HG03558 (cell line): Measurements from ENCODE around the gene AANAT.

Experiments used
- ATAC-seq: cut with Tn5 transposase; IDR thresholded peaks from one replicate; pipeline ENCODE4 v1.9.1; 2021; ENCODE audit warnings: moderate number of reproducible peaks; ENCODE audit not compliant: unreplicated experiment; ENCODE audit errors: extremely low read depth

AANAT gene

DNA sequence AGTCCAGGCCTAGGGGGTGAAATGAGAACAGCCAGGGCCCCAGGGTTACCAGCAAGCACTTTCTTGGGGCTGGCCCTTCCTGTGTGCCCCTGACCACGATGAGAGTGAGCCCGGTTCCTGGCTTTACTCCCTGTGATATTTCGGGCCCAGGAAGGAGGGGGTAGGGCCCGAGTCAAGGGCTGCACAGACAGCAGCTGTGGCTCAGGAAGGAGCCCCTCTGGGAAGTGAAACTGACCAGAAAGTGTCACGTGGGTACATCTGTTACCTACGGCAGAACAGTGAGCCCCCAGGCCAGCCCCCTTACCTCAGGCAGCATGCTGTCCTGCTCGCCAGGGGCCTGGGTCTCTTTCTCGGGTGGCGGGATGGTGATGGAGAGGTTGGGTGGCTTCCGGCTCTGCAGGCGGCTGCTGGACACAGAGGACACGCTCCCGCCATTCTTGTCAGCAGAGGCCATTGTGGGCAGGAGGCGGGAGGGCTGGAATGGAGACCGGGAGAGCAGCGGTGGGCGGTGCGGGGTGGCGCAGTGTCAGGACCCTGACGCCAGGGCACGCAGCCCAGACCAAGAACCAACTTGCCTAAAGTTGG lies 13.8 kb downstream of the AANAT start:
- ATAC-seq: peak; percentile 47

DNA sequence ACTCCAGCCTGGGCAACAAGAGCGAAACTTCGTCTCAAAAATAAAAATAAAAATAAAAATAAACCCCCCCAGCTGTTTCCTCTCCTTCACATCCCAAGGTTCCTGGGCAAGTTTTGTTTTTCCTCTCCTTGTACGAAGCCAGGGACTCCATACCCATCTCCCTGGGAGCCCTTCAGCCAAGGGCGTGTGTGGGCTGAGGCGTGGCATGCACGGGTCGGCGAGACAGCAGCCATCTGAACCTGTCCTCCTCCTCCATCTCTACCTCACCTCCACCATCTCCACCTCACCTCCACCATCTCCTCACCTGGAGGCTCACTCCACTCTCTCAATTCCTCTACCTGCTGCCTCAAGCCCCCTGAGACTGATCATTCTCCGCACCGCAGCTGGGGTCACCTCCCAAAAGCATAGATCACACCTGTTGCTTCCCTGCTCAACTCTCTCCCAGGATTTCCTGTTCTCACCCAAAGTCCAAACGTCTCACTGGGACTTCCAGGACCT lies 16.9 kb downstream of the AANAT start:
- ATAC-seq: no peak

DNA sequence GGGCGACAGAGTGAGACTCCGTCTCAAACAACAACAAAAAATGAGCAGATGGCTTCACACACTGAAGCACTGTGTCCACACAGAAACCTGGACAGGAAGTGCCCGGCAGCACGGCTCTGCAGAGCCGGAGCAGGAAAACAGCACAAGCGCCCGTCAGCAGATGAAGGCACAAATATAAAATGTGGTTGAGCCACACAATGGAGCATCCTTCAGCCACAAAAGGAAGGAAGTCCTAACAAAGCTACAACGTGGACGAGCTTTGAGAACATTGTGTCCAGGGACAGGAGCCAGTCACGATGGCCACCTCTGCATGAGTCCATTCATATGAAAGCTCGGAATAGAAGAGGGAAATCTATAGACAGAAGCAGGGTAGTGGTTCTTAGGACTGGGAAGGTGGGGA lies 18.2 kb downstream of the AANAT start:
- no peak for ATAC-seq

DNA sequence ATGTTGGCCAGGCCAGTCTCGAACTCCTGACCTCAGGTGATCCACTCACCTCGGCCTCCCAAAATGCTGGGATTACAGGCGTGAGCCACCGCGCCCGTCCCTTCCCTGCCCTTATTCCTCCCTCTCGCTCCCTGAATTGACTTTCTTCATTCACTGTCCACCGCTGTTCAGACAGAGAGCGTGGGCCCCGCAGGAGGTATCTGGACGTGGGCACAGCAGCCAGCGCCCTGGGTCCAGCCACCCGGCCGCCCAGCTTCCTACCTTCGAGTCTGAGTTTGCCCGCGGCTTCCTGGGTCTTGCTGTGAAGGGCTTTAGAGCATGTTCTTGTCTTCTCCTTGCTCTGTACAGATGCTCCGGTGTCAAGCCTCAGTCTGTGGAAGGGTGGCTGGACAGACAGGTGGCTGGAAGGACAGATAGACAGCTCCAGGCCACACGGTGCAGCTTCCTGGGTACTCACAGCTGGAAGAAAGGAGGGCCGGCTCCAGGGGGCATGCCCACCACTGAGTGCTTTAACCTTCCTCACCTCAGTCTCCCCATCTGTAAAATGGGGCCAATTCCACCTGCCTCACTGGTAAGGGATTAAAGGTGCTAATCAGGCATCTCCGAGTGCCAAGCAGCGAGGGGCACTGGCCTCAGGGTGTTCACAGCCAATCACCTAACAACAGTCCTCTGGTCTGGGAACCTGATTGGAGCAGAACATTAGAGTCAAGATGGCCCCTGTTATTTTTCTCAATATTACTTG lies 20.2 kb downstream of the AANAT start:
- no peak for ATAC-seq

DNA sequence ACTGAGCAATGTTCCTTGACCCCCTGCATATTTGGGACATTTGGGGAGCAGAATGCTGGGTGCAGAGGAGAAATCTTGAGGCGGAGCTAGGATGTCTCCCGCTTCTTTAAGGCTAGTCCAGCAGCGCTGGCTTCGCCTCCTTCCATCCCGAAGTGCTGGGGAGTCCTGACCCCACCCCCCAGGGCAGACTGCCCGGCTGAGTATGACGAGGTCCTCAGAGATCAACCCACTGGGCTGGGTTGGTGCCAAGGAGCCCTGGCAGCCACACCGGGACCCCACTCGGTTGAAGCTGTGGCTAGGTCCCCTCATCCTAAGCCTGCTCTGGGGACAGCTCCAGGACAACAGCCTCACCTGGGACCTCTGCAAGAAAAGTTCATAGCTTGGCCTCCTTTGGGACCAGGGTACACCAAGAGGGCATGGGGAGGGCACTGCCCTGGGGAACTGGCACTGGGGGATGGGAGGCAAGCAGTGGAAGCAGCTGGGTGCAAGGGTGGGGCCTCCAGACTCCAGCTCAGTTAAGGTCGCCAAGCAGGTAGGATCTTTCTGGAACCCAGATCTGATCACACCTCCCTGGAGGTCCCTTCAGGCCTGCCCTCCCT lies 22.8 kb downstream of the AANAT start:
- no peak for ATAC-seq

DNA sequence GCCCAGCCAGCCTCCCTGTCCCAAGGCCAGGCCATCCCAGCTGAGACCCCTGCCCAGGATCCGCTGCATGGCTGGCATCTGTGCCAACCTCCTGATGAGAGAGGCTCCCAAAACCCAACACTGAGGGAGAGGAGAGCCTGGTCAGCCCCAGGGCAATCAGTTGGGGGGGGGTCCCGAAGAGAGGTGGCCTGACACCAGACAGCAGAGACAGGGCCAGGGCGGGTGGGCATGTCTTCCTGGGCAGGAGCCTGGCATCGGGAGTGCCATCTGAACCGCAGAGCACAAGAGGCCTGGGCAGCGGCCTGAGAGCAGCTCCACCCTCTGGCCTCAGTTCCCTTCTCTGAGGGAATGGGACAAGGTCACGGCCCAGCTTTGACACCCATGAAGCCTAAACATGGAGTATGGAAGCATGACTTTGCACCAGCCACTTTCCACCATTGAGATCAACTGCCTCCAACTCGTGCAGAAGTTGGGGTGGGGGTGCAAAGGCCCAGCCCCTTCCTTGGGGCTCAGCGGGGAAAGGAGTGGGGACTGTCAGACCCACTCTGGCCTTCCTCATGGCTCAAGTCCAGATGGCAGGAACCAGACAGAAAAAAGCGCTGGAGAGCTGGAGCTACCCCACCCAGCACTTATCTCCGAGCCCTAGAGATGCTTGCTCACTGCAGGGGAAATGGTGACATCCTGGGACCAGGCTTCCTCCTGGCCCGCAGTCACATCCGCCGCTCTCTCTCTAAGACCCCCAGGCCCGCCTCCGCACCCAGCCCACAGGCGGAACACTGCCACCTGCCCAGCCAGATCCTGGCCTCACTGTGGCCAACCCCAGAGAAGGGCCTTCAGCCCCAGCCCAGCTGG lies 24.1 kb downstream of the AANAT start:
- no peak for ATAC-seq

DNA sequence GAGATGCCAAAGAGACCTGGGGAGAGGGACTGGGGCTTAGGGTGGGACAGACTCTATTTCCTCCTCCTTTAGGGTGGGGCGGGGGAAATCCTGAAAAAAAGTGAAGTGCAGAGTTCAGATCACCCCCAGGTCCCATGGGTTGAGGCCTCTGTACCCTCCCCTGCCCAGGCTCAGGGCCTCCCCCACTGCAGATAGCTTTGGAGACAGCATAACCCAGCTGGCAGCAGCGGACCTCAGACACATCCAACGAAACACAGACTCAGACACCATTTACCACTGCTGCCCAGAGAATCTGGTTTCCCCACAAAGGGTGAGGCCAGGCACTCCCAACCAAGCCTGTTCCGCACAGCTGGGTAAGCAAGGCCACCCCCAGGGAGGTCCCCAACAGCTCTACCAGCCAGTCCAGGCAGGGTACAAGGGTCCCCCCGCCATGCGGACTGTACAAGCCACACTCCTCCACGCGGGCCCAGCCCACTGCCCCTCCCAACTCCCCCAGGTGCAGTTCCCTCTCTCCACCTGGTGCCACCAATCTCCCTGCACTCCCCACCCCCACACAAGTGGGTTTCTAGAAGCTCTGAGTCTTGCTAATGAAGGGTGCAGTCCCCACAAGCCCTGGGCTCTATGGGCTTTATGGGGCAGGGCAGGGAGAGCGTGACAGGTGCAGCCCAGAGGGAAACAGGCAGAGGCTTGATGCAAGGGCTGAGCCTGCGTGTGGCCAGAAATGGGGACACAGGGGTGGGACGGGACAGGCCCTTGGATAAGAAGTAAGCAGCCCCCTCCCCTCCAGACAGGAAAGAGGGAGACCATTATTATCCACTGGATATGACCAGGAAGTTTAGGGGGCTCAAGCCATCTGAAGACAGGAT lies 25.0 kb downstream of the AANAT start:
- no peak for ATAC-seq

DNA sequence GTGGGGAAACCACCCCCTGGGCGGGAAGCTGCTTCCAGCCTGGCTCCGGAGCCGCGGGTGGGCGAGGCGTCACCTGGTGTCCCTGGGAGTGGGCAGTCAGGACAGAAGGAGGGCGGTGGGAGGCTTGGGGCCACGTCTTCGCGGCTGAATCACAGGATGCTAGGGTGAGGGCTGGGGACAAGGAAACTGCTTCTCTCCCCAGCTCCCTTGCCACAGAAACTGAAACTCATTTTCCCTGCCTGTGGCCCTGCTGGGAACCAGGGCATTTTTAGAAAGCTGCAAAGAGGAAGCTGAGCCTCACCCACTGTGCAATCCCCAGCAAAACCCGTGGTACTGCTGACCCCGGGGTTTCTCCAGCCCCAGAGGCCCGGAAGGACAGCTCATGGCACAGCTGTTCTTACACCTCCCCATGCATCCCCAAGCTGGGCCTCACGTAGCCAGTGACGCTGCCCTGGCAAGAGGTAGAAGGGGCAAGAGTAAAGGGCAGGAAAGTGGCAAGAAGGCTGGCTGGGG lies 25.6 kb downstream of the AANAT start:
- ATAC-seq: no peak

DNA sequence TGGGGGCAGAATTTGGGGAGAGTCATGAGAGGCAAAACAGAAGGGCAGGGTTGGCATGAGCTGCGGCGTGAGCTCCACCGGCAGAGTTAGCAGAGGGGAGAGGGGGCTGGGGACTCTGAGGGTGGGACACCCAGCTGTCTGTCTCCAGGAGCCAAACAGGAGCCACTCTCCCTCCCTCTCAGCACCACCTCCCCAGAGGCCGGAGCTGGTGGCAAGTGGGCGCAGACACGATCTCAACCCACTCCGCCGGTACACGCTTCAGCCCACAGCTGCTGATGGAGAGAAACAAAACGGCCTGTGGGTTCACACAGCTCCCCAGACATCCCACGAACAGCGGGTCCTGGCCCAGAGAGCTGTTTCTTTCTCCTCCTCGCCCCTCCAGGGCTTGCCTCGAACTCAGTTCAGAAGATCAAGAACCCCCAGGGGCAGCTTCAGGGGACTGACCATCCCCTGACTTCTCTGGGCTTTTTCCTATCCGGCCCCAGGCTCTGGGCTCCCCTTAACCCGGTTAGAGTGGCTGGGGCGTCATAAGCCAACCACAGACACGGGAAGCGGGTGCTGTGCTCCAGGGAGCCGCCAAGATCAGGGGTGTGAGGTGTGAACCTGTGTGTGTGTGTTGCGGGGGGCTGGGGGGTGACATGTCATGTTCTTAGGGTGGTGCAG lies 26.2 kb downstream of the AANAT start:
- ATAC-seq: no peak

DNA sequence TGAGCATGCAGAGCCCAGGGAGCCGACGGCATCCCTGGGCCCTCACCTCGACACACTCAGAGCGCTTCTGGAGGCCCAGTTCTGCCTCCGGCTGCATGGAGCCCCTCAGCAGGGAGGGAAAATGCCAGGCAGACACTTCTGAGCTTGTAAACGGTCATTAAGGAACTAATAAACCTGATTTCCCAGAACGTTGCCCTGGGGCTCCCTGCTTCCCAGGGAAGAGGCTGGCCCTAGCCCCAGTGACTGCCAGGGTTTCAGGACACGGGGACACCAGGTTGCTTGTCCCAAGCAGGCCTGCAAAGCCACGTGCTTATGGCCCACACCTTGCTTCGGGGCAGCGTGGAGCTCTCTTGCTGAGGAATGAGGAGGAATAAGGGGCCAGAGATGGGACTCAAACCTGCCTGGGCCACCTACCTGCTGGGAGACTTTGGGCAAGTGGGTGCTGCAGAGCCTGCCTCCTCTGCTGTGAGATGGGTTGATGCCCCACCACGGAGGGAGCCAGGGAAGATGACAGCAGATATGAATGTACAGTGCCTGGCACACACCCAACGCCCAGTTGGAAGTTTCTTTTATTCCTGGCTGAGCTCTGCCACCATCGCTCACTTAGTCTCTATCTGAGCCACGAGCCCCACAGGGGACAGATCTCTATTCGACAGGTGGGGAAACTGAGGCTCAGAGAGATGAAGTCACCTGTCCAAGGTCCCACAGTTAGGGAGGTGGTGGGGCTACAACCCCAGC lies 28.4 kb downstream of the AANAT start:
- no peak for ATAC-seq

DNA sequence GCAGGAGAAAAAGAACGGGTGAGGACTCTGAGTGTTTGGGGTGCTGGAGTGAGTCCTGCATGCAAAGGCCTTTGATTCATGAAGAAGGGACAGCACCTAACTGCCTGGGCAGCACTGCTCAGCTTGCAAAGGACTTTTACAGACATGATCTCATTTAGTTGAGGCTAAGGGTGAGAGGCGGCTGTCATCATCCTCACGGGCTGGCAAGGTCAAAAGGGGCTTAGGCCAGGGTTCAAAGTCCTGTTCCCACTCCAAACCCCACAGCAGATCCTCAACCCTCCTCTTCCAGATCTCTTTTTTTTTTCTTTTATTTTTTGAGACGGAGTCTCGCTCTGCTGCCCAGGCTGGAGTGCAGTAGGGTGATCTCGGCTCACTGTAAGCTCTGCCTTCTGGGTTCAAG lies 29.1 kb downstream of the AANAT start:
- ATAC-seq: no peak

DNA sequence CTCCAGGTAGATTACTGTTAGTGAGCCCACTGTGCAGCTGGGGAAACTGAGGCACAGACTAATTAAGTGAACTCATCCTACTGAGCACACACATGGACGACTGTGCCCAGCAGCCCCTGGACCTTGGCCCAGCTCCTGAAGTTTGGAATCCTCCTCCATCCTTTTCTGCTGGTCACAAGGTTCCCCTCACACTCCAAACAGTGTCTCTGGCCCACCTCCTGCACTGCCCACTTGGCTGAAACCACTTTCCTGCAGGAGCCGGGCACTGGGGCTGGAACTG lies 30.2 kb downstream of the AANAT start:
- ATAC-seq: no peak

DNA sequence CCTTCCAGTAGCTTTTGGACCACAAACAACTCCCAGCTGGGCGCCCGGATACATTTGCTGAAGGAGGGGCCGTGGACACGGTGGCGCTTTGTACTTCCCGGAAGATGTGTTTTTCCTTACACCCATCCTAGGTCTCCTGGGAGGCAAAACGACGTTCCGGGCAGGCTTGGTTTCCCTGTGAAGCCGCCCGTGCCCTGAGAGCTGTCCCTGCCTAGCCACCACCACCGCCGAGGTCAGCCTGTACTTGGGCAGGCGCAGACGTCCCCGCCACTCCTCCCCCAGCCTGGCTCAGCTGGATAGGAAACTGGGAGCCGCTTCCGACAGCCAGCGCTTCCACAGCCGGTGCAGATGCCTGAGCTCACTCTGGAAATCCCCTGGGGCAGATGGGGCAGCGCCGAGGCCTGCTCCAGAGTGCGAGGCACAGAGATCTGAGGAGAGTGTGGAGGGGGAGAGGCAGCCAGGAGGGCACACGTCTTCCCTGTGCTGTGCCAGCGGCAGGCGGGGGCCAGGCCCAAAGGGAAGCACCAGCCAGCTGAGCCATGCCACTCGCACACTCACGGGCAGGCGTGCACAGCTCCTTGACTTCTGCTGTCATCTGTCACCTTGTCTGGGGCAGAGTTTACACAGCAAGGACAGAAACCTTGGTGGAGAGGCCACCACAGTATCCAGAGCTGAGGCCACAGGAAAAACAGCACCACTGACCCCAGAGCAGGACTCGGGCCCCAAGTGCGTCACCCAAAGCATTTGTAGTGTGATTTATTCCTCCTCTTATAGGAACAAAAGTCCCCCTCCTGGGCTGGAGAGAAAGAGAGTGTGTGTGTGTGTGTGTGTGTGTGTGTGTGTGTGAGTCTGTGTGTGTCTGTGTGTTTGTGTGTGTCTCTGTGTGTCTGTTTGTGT lies 30.8 kb downstream of the AANAT start:
- ATAC-seq: no peak

DNA sequence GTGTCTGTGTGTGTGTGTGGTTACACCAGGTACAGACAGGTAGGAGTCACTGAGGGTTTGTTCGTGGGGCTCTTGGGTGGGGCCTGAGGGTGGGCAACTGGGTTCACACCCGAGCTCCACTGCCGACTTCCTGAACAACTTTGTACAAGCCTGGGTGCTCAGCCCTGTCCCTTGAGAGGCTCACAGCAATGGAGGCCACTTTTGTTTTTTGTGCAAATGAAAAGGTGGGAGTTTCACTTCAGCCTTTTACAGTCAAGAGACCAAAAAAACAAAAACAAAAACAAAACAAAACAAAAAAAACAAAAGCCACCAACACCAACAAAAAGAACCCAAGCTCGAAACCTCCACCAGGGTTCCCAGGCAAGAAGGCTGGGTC lies 31.5 kb downstream of the AANAT start:
- no peak for ATAC-seq

DNA sequence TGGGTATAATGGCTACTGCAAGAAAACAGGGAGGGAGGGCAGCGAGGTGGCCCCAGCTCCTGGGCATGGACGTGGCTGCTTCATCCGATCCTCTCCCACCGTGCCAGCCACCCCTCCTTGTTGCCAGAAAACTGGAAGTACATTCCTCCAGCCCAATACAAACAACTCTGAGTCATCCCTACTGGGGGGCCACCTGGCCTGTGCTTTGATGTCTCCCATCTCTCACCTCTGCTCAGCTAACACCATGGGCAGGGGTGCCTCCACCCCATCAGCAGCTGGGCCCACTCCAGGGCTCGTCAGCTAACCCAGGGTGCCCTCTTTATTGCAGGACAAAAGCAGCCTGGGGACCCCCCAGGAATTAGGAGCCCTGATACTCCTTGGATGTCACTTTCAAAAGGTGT lies 31.9 kb downstream of the AANAT start:
- no peak for ATAC-seq

DNA sequence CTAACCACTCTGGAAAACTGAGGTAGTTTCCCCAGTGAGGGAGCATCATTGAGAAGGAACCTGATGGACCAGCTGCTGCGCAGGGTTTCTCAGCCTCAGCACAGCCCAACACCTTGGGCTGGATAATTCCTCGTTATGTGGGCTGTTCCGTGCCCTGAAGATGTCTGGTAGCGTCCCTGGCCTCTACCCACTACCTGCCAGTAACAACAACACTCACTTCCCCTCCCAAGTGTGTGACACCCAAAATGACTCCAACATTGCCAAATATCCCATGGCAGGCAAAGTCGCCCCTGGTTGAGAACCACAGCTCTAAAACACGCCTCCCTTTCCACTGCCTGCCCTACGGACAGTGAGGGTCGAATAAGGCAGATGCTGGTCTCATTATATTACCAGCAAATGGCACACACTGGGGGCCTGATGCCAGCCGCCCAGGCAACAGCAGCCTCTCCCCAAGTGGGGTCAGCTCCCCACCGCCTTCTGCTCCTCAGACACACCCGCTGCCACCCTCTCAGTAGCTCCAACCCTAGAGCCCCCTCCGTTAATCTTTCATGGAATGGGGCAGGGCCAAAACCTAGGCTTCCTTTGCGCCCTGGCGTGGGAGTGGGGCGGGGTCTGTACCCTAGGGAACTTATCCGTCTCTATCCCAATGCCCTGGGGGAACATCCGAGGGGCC lies 32.8 kb downstream of the AANAT start:
- ATAC-seq: no peak

DNA sequence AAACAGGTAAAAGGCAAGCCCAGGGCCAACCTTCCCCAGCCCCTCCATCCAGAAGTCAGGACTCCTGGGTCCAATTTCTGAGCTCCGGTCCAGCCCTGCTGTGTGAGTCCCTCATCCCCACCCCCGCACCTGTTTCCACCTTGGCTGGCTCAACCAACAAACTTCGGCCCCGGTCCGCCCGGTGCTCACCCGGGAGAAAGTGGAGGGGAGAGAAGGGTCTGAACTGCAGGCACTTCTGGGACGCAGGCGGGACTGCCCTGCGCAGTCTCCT lies 33.3 kb downstream of the AANAT start:
- ATAC-seq: no peak
